Esophagus squamous epithelium (tissue), 4 donors: ENCODE data around the gene SSTR3.

Experiments
- POLR2A ChIP-seq, 4 donors: fragments of 450-650 bp; IDR thresholded peaks; one replicate each; pipeline ENCODE4 v1.6.1; 2017; ENCODE audit warnings: antibody characterized with exemption in 4 of 4, mild to moderate bottlenecking in 4 of 4, moderate library complexity in 3 of 4
- TF ChIP-seq, protein P1 (sequence below), 6 experiments: fragments of 450-650 bp in 4 of 6; fragments of 200-600 bp in 2 of 6; sonication (generic) in 2 of 6; IDR thresholded peaks; one replicate each; pipeline ENCODE4 v1.5.1; 2016 to 2019; ENCODE audit warnings: antibody characterized with exemption in 6 of 6, mild to moderate bottlenecking in 4 of 6, moderate library complexity in 4 of 6

DNA sequence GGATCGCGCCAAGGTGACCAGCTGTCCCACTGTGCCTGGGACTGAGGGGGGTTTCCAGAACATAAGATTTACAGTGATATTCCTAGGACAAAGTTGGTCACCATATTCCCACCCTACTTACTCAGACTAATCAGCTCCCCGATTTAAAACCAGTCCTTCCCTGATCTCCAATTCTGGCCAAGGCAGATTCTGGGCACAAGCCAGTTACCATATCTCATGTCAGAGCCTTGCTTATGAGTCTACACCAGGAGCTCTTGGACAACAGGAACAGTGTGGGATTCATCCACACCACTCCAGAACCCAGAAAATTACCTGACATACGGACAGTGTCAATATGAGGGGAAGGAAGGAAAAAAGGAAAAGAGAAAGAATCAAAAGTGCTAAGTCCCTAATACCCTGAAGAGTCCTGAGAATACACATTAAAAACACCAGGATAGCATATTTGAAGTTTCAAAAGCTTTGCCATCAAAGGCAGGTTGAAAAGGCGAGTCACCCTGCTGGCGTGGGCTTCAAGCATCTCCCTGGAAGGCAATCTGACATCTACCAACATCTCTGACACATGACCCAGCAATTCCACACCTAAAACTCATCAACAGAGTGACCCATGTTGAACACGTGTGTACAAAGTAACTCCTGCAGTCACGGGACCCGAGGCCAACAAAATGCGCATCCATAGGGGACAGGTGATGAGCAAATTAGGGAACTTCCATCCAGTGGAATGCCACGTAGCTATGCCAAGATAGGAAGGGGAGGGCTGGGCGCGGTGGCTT, 54.6 kb downstream of the SSTR3 start:
- TF ChIP-seq, protein P1, sequence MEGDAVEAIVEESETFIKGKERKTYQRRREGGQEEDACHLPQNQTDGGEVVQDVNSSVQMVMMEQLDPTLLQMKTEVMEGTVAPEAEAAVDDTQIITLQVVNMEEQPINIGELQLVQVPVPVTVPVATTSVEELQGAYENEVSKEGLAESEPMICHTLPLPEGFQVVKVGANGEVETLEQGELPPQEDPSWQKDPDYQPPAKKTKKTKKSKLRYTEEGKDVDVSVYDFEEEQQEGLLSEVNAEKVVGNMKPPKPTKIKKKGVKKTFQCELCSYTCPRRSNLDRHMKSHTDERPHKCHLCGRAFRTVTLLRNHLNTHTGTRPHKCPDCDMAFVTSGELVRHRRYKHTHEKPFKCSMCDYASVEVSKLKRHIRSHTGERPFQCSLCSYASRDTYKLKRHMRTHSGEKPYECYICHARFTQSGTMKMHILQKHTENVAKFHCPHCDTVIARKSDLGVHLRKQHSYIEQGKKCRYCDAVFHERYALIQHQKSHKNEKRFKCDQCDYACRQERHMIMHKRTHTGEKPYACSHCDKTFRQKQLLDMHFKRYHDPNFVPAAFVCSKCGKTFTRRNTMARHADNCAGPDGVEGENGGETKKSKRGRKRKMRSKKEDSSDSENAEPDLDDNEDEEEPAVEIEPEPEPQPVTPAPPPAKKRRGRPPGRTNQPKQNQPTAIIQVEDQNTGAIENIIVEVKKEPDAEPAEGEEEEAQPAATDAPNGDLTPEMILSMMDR (IDR thresholded peaks at IDR 0.05): no peak
- TF ChIP-seq POLR2A (IDR thresholded peaks at IDR 0.05): no peak
